Small intestine (tissue), 16 donors: Measurements from ENCODE around the gene FLOT2. TPM values are rescaled to one million over a fixed set of nuclear protein-coding genes. Genes with fewer than 3 reads are reported as not detected.

ENCODE experiments used
- DNase-seq, 2 donors: peaks; one replicate each; pipeline versions ENCODE4 v3.0.0 to v3.0.0-alpha.2; 2013
- FAIRE-seq: peaks from 2 replicates; lab custom pipeline; 2012; peaks lifted over from hg19 to GRCh38; lab: Jason Lieb, UNC
- H3K27ac ChIP-seq, 3 donors: one replicate each; pipeline ENCODE4 v1.5.1; 2013; ENCODE audit warnings: low read length in 2 of 3, mild to moderate bottlenecking in 2 of 3, control low read depth in 1 of 3, inconsistent platforms in 1 of 3, low read depth in 1 of 3, moderate library complexity in 1 of 3
- H3K27me3 ChIP-seq, 3 donors: one replicate each; pipeline ENCODE4 v1.6.1; 2013; ENCODE audit warnings: low read length in 3 of 3, inconsistent platforms in 1 of 3; ENCODE audit not compliant: control insufficient read depth in 3 of 3, insufficient read depth in 3 of 3
- H3K36me3 ChIP-seq, 3 donors: one replicate each; pipeline ENCODE4 v1.6.1; 2013; ENCODE audit warnings: low read length in 3 of 3, inconsistent platforms in 1 of 3, low read depth in 1 of 3, mild to moderate bottlenecking in 1 of 3, moderate library complexity in 1 of 3; ENCODE audit not compliant: control insufficient read depth in 3 of 3, insufficient read depth in 2 of 3
- H3K4me1 ChIP-seq, 3 donors: one replicate each; pipeline ENCODE4 v1.6.1; 2013; ENCODE audit warnings: low read length in 2 of 3, inconsistent platforms in 1 of 3, low read depth in 1 of 3, mild to moderate bottlenecking in 1 of 3, moderate library complexity in 1 of 3; ENCODE audit not compliant: control insufficient read depth in 3 of 3, insufficient read depth in 2 of 3
- H3K4me3 ChIP-seq, 3 donors: one replicate each; pipeline ENCODE4 v1.5.1; 2013; ENCODE audit warnings: low read length in 3 of 3, control low read depth in 1 of 3, inconsistent platforms in 1 of 3, low read depth in 1 of 3, mild to moderate bottlenecking in 1 of 3, moderate library complexity in 1 of 3
- H3K9me3 ChIP-seq, 2 donors: one replicate each; pipeline ENCODE4 v1.6.1; 2013; ENCODE audit warnings: low read depth in 1 of 2, low read length in 1 of 2; ENCODE audit not compliant: control insufficient read depth in 2 of 2, insufficient read depth in 1 of 2
- WGBS, 3 donors: extraction: QIAGEN DNeasy Blood & Tissue Kit; methylation state at CpG; one replicate each; pipeline ENCODE4 v1.1.7; 2013; 5-methylcytosine and 5-hydroxymethylcytosine counted together
- long read RNA-seq, 10 donors: transcript quantifications; one replicate each; lab custom pipeline, GENCODE V29; 2026
- polyA plus RNA-seq, 4 donors: library from polyadenylated mRNA; stranded (reverse) in 3 of 4; unstranded in 1 of 4; fragments of 200-250 nt in 3 of 4; fragments of 120-200 nt in 1 of 4; gene quantifications; one replicate each; pipeline versions ENCODE4 v1.2.1 to v1.2.3, GENCODE V29; 2013
- donor health status: healthy with polysubstance abuse.
- donor health status: control.
- donor health status: control.
- donor health status: Bipolar disorder and iron deficiency.
- donor health status: healthy.

FLOT2 gene
- 10 to 100 TPM; 19.9 to 73.8 (median 36.8) TPM for polyA plus RNA-seq
- long read RNA-seq, donor 1: 0 reads
- long read RNA-seq, donor 2, partial matches to known transcripts: 0 of 3 reads
- long read RNA-seq, donor 2, other reads (novel, unspliced or antisense): 0 of 3 reads
- long read RNA-seq, donor 3, transcript FLOT2-202 (11 exons, 2,618 nt): major isoform, 10 of 13 reads
- long read RNA-seq, donor 3, partial matches to known transcripts: 0 of 13 reads
- long read RNA-seq, donor 3, other reads (novel, unspliced or antisense): 0 of 13 reads
- long read RNA-seq, donor 4: 0 reads
- long read RNA-seq, donor 5, partial matches to known transcripts: 0 of 1 reads
- long read RNA-seq, donor 5, other reads (novel, unspliced or antisense): 0 of 1 reads
- long read RNA-seq, donor 6, transcript FLOT2-202 (11 exons, 2,618 nt): major isoform, 15 of 16 reads
- long read RNA-seq, donor 6, partial matches to known transcripts: 0 of 16 reads
- long read RNA-seq, donor 6, other reads (novel, unspliced or antisense): 0 of 16 reads
- long read RNA-seq, donor 7, transcript FLOT2-202 (11 exons, 2,618 nt): major isoform, 30 of 41 reads
- long read RNA-seq, donor 7, partial matches to known transcripts: 9 of 41 reads
- long read RNA-seq, donor 7, other reads (novel, unspliced or antisense): 0 of 41 reads
- long read RNA-seq, donor 8, partial matches to known transcripts: 0 of 1 reads
- long read RNA-seq, donor 8, other reads (novel, unspliced or antisense): 0 of 1 reads
- long read RNA-seq, donor 9, partial matches to known transcripts: 0 of 6 reads
- long read RNA-seq, donor 9, other reads (novel, unspliced or antisense): 0 of 6 reads
- long read RNA-seq, donor 10, transcript FLOT2-202 (11 exons, 2,618 nt): major isoform, 9 of 20 reads
- long read RNA-seq, donor 10, partial matches to known transcripts: 6 of 20 reads
- long read RNA-seq, donor 10, other reads (novel, unspliced or antisense): 0 of 20 reads

GRCh38 chr17:28896884-28897768 is at the start of gene FLOT2:
Gene FLOT2, minus strand, starts transcription at chr17:28897733. Its CDS starts 159 bp downstream, at chr17:28897574.
- Histone ChIP-seq H3K27ac (peak within 1 kb of the TSS; percentile 71 to 81 (median 80)), H3K4me3 (peak within 1 kb of the TSS; percentile 81 to 90 (median 88)), H3K9me3 (no peaks in the 10 kb centered on the region), H3K27me3 (no peaks in the 10 kb centered on the region), H3K36me3 (peaks cover 0 to 24% (median 0%) of the 10 kb centered on the region in 3 donors), H3K4me1 (peaks cover 0 to 26% (median 5%) of the 10 kb centered on the region in 3 donors)
- DNase-seq (peak; percentile 55 to 83), FAIRE-seq (no peak)
- WGBS, 3 donors: 0 to 1% (median 0%) methylated on average over 52 to 73 of the region's 73 CpGs

GRCh38 chr17:28946239-28946638 is 48.7 kb upstream of the FLOT2 start:
- Histone ChIP-seq H3K27me3 (no peaks in the 10 kb centered on the region), H3K4me1 (peaks cover 0 to 8% (median 4%) of the 10 kb centered on the region in 3 donors), H3K36me3 (peaks cover 0 to 23% (median 6%) of the 10 kb centered on the region in 3 donors), H3K27ac (peak overlapping the region in 1 of 3 donors; percentile 46), H3K9me3 (no peaks in the 10 kb centered on the region), H3K4me3 (no peak overlapping the region)
- WGBS, 3 donors: 60 to 69% (median 62%) methylated on average over 4 of the region's 4 CpGs
- DNase-seq: no peak
- FAIRE-seq: no peak

- Histone ChIP-seq H3K27ac (peak overlapping the region in 1 of 3 donors; percentile 45), H3K36me3 (peaks cover 0 to 26% (median 6%) of the 10 kb centered on the region in 3 donors), H3K9me3 (no peaks in the 10 kb centered on the region), H3K4me3 (no peak overlapping the region), H3K4me1 (peaks cover 0 to 8% (median 4%) of the 10 kb centered on the region in 3 donors), H3K27me3 (no peaks in the 10 kb centered on the region)
- no peak for FAIRE-seq
- WGBS, 3 donors: 62 to 92% (median 80%) methylated on average over 8 of the region's 8 CpGs
- no peak for DNase-seq
Measured at GRCh38 chr17:28944862-28945741, 47.6 kb upstream of the FLOT2 start.

- Histone ChIP-seq H3K4me3 (no peak overlapping the region), H3K36me3 (peaks cover 2 to 29% (median 9%) of the 10 kb centered on the region in 3 donors), H3K27ac (peak overlapping the region in 1 of 3 donors; percentile 9), H3K27me3 (no peaks in the 10 kb centered on the region), H3K9me3 (no peaks in the 10 kb centered on the region), H3K4me1 (peaks cover 0 to 8% (median 4%) of the 10 kb centered on the region in 3 donors)
- FAIRE-seq (no peak), DNase-seq (no peak)
- 88 to 90% (median 88%) methylated on average over 4 of the region's 4 CpGs for WGBS, 3 donors
Measured at GRCh38 chr17:28944343-28944742, 46.8 kb upstream of the FLOT2 start.

- 82 to 85% (median 83%) methylated on average over 2 of the region's 2 CpGs for WGBS, 3 donors
- H3K4me3 ChIP-seq: no peak overlapping the region
- H3K27me3 ChIP-seq: no peaks in the 10 kb centered on the region
- H3K9me3 ChIP-seq: no peaks in the 10 kb centered on the region
- peaks cover 2 to 29% (median 9%) of the 10 kb centered on the region in 3 donors for H3K36me3 ChIP-seq
- no peak overlapping the region for H3K27ac ChIP-seq
- DNase-seq (no peak), FAIRE-seq (no peak)
- H3K4me1 ChIP-seq: peaks cover 0 to 12% (median 0%) of the 10 kb centered on the region in 3 donors
Measured at GRCh38 chr17:28942925-28943324, 45.4 kb upstream of the FLOT2 start.

- peaks cover 0 to 15% (median 0%) of the 10 kb centered on the region in 3 donors for H3K4me1 ChIP-seq
- DNase-seq: no peak
- H3K27me3 ChIP-seq: no peaks in the 10 kb centered on the region
Measured at GRCh38 chr17:28941251-28941650, 43.7 kb upstream of the FLOT2 start.

GRCh38 chr17:28940675-28941074 is 43.1 kb upstream of the FLOT2 start:
- DNase-seq: no peak
- H3K27me3 ChIP-seq: no peaks in the 10 kb centered on the region
- H3K4me1 ChIP-seq: peaks cover 0 to 14% (median 0%) of the 10 kb centered on the region in 3 donors
- no peak for FAIRE-seq
- H3K36me3 ChIP-seq: peaks cover 2 to 20% (median 9%) of the 10 kb centered on the region in 3 donors
- no peak overlapping the region for H3K27ac ChIP-seq
- WGBS, 3 donors: 70 to 88% (median 77%) methylated on average over 3 of the region's 3 CpGs
- no peaks in the 10 kb centered on the region for H3K9me3 ChIP-seq
- H3K4me3 ChIP-seq: no peak overlapping the region

More at GRCh38 chr17:28941251-28941650, 43.7 kb upstream of the FLOT2 start:
- FAIRE-seq: no peak
- no peak overlapping the region for H3K27ac ChIP-seq
- WGBS, 3 donors: 45 to 73% (median 66%) methylated on average over 1 of the region's 1 CpG
- H3K9me3 ChIP-seq: no peaks in the 10 kb centered on the region
- H3K4me3 ChIP-seq: no peak overlapping the region
- H3K36me3 ChIP-seq: peaks cover 2 to 20% (median 9%) of the 10 kb centered on the region in 3 donors
